Testis (tissue), 2 donors: Measurements from ENCODE around the gene ACP3.

Experiments
- POLR2A ChIP-seq: fragments of 450-650 bp; IDR thresholded peaks from one replicate; pipeline ENCODE4 v1.6.1; 2017; ENCODE audit warnings: antibody characterized with exemption, mild to moderate bottlenecking, moderate library complexity
- TF ChIP-seq, protein P1 (sequence below), 3 experiments: fragments of 450-650 bp in 2 of 3; fragments of 200-600 bp in 1 of 3; sonication (generic) in 1 of 3; IDR thresholded peaks; one replicate each; pipeline ENCODE4 v1.5.1; 2016 to 2019; ENCODE audit warnings: antibody characterized with exemption in 3 of 3, mild to moderate bottlenecking in 2 of 3, moderate library complexity in 1 of 3

DNA sequence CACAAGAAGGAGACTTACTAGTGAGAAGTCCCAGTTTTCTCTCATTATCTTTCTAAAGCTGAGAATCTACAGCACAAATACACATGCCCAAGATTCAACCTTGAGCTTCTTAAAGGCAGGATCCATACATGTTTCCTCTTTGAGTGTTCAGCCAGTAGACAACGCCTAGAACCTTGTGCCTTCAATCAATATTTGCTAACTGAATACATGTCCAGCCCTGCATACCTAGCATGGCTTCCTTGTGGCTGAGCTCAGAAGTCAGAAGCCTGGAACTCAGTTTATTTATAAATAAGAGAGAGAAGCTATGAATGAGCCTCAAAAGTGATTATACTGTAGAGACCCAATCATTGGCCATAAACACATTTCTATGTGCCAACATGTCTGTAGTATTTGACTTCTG lies 43.5 kb downstream of the ACP3 start:
- TF ChIP-seq, protein P1, sequence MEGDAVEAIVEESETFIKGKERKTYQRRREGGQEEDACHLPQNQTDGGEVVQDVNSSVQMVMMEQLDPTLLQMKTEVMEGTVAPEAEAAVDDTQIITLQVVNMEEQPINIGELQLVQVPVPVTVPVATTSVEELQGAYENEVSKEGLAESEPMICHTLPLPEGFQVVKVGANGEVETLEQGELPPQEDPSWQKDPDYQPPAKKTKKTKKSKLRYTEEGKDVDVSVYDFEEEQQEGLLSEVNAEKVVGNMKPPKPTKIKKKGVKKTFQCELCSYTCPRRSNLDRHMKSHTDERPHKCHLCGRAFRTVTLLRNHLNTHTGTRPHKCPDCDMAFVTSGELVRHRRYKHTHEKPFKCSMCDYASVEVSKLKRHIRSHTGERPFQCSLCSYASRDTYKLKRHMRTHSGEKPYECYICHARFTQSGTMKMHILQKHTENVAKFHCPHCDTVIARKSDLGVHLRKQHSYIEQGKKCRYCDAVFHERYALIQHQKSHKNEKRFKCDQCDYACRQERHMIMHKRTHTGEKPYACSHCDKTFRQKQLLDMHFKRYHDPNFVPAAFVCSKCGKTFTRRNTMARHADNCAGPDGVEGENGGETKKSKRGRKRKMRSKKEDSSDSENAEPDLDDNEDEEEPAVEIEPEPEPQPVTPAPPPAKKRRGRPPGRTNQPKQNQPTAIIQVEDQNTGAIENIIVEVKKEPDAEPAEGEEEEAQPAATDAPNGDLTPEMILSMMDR (IDR thresholded peaks at IDR 0.05) = no peak
- TF ChIP-seq POLR2A = no peak
